ENCODE measurements around the gene DHDDS.

GRCh38 chr1:26399034-26399433 is 33.1 kb upstream of the DHDDS start:
- TF ChIP-seq POLR2AphosphoS5 (IDR thresholded peaks at IDR 0.05; ENCODE audit: borderline replicate concordance, low read depth, low read length) (no peak), EZH2 (IDR thresholded peaks at IDR 0.05) (no peak)
